HCT116 (cell line): Measurements from ENCODE around the gene CUEDC1.

Source experiments
- CTCF ChIP-seq, 3 experiments: fragments of 200-600 bp in 1 of 3; sonication (generic) in 1 of 3; IDR thresholded peaks in 2 of 3; conservative IDR thresholded peaks in 1 of 3; 2 replicates each; pipeline ENCODE4 v1.5.1; 2012 to 2017; ENCODE audit warnings: low read depth in 2 of 3, low read length in 2 of 3, antibody characterized with exemption in 1 of 3, borderline replicate concordance in 1 of 3, control low read depth in 1 of 3, mild to moderate bottlenecking in 1 of 3, mixed read lengths in 1 of 3, mixed run types in 1 of 3, moderate library complexity in 1 of 3; ENCODE audit not compliant: insufficient read depth in 1 of 3
- EZH2 ChIP-seq: fragments of 200-600 bp; sonication (generic); IDR thresholded peaks from 2 replicates; pipeline ENCODE4 v1.6.1; 2017; ENCODE audit warnings: antibody characterized with exemption, mixed run types
- EZH2phosphoT487 ChIP-seq: fragments of 200-600 bp; IDR thresholded peaks from 2 replicates; pipeline ENCODE4 v1.6.1; 2018; ENCODE audit warnings: antibody characterized with exemption, borderline replicate concordance
- JUND ChIP-seq: IDR thresholded peaks from 2 replicates; pipeline ENCODE4 v1.6.1; 2012
- MAX ChIP-seq: IDR thresholded peaks from 2 replicates; pipeline ENCODE4 v1.6.1; 2012
- POLR2A ChIP-seq: IDR thresholded peaks from 2 replicates; pipeline ENCODE4 v1.7.0; 2011; ENCODE audit warnings: borderline replicate concordance; ENCODE audit not compliant: insufficient read depth, insufficient read length; ENCODE audit errors: extremely low read depth
- RAD21 ChIP-seq: IDR thresholded peaks from 2 replicates; pipeline ENCODE4 v1.6.1; 2012; ENCODE audit warnings: low read depth, mild to moderate bottlenecking
- SIN3A ChIP-seq: IDR thresholded peaks from 2 replicates; pipeline ENCODE4 v1.6.1; 2012; ENCODE audit warnings: low read depth
- TCF7L2 ChIP-seq: IDR thresholded peaks from 2 replicates; pipeline ENCODE4 v1.7.0; 2011; ENCODE audit warnings: borderline replicate concordance, inconsistent platforms; ENCODE audit not compliant: insufficient read depth, insufficient read length; ENCODE audit errors: extremely low read depth
- YY1 ChIP-seq: IDR thresholded peaks from 2 replicates; pipeline ENCODE4 v1.6.1; 2011; ENCODE audit warnings: low read length, low read depth, moderate library complexity, mild to moderate bottlenecking; ENCODE audit not compliant: insufficient replicate concordance; ENCODE audit errors: extremely low read depth
- ZNF274 ChIP-seq: fragments of 200-500 bp; sonication (Bioruptor generic); IDR thresholded peaks from 2 replicates; pipeline ENCODE4 v1.6.1; 2014; ENCODE audit warnings: mild to moderate bottlenecking, low read depth, low read length, inconsistent platforms

- no peak for TF ChIP-seq CTCF (IDR thresholded peaks at IDR 0.05 in 2 of 3, conservative IDR thresholded peaks at IDR 0.05 in 1 of 3; ENCODE audit: borderline replicate concordance in 1 of 3, insufficient read depth in 1 of 3, low read depth in 2 of 3, low read length in 2 of 3)
- TF ChIP-seq EZH2, result no peak
- no peak for TF ChIP-seq ZNF274
- TF ChIP-seq EZH2phosphoT487, result no peak
- TF ChIP-seq RAD21, result no peak
- TF ChIP-seq TCF7L2, result no peak
- no peak for TF ChIP-seq MAX
- no peak for TF ChIP-seq SIN3A
- no peak for TF ChIP-seq YY1
- TF ChIP-seq JUND, result no peak
- TF ChIP-seq POLR2A, result no peak
These were observed 88.5 kb downstream of the CUEDC1 start for GRCh38 chr17:57866723-57867122.
